Measurements from ENCODE around the gene SUCO. TPM values are rescaled to one million over a fixed set of nuclear protein-coding genes. Genes with fewer than 3 reads are reported as not detected.
"Not testable (repeated sequence)": the region's sequence is repeated elsewhere in the genome, so short reads cannot be mapped to it uniquely, and the experiment has no call there.

Gene SUCO
- total RNA-seq, 1 donor from 2014 or later, result 38.0 TPM

DNA sequence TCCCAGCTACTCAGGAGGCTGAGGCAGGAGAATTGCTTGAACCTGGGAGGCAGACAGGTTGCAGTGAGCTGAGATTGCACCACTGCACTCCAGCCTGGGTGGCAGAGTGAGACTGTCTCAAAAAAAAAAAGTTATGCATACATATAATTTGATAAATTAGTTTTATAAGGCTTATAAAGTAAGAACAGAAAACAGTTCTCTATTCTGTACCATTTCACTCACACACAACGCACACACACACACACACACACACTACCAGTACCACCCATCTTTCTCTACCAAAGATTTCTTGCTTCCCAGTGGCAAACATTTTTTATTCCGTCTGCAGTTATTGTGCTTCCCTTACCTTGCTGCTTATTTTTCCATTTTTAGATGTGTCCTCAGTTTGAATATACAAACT, 79.5 kb downstream of the SUCO start:
- H3K9me3 Mint-ChIP-seq, result peaks cover 16% of the 10 kb centered on the region
- no peak for DNase-seq
- no peaks in the 10 kb centered on the region for H3K27me3 Mint-ChIP-seq
- no peak overlapping the region for H3K4me3 Mint-ChIP-seq
- no peak overlapping the region for H3K27ac Mint-ChIP-seq
- peaks cover 39% of the 10 kb centered on the region for H3K36me3 Mint-ChIP-seq (ENCODE audit: low read depth)
- intact Hi-C loops (cut with micrococcal nuclease), result no loop called here
- peaks cover 9% of the 10 kb centered on the region for H3K4me1 Mint-ChIP-seq

DNA sequence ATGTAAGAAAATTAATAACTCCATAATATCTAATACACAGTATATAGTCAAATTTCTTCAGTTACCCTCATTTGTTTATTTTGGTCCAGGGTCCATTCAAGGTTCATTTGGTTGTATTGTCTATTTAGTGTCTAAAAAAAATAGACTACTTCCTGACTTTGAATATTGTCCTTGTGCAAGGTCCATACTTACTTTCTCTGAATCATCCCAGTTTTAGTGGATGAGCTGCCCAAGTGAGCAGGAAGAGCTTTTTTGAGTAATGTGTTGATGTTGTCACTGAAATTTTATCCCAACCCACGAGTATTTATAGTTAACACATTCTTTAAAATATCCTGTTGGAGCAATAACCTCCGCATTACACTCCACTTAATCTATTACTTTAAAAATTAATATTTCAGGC, 80.3 kb downstream of the SUCO start:
- Mint-ChIP-seq H3K9me3 (peaks cover 16% of the 10 kb centered on the region), H3K4me1 (peaks cover 9% of the 10 kb centered on the region), H3K27ac (no peak overlapping the region), H3K36me3 (ENCODE audit: low read depth) (peaks cover 37% of the 10 kb centered on the region), H3K4me3 (no peak overlapping the region), H3K27me3 (no peaks in the 10 kb centered on the region)
- no peak for DNase-seq
- intact Hi-C loops (cut with micrococcal nuclease), result no loop called here

DNA sequence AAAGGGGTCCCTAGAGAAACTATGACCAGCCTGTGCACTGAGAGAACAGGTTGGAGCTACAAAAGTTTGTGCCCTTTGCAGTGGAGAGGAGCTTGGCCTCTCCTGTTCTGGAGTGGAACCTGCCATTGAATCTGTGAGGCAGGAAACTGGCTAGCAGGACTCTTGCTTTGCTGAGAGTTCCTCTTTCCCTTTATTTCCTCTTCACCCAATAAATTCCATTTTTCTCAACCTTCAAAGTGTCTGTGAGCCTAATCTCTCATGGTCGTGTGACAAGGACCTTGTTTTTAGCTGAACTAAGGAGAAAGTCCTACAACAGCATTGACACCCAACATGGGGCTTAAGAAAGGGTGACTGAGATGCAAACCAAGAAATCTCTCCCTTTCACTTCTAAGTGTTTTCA, 83.2 kb downstream of the SUCO start:
- peaks cover 2% of the 10 kb centered on the region for H3K27me3 Mint-ChIP-seq
- DNase-seq, result no peak
- no peaks in the 10 kb centered on the region for H3K4me1 Mint-ChIP-seq
- intact Hi-C loops (cut with micrococcal nuclease), result no loop called here
- H3K4me3 Mint-ChIP-seq, result no peak overlapping the region
- H3K27ac Mint-ChIP-seq, result no peak overlapping the region
- H3K9me3 Mint-ChIP-seq, result peaks cover 17% of the 10 kb centered on the region
- peaks cover 23% of the 10 kb centered on the region for H3K36me3 Mint-ChIP-seq (ENCODE audit: low read depth)

DNA sequence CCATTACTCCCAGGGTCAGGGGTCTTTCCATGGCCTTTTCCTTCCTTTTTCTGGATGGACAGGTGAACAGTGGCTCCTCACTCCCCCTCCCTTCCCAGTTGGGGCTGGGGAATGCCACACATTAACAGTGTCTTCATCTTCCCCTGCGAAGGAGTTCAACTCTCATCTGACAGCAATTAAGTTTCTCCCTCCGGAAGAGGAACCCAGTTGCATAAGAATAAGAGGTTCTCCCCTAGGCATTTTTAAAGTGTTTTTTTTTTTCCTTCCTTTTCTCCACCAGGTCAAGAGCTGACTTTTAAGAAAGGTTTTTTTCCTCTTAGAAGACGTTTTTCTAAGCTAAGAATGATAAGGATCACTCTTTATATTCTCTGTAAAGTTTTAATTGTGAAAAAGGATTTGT, 83.7 kb downstream of the SUCO start:
- no peak overlapping the region for H3K4me3 Mint-ChIP-seq
- H3K27me3 Mint-ChIP-seq, result peaks cover 2% of the 10 kb centered on the region
- intact Hi-C loops (cut with micrococcal nuclease), result no loop called here
- H3K36me3 Mint-ChIP-seq (ENCODE audit: low read depth), result peaks cover 22% of the 10 kb centered on the region
- peaks cover 21% of the 10 kb centered on the region for H3K9me3 Mint-ChIP-seq
- H3K4me1 Mint-ChIP-seq, result no peaks in the 10 kb centered on the region
- no peak for DNase-seq
- H3K27ac Mint-ChIP-seq, result no peak overlapping the region

DNA sequence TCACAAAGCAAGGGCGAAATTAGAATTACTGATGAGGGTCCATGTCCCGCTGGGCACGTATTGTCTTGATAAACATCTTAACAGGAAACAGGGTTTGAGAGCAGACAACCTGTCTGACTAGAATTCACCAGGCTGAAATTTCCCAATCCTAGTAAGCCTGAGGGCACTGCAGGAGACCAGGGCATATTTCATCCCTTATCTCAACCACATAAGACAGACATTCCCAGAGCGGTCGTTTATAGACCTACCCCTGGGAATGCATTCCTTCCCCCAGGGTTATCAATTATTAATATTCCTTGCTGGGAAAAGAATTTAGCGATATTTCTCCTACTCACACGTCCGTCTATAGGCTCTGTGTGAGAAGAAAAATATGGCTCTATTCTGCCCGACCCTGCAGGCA, 87.7 kb downstream of the SUCO start:
- H3K27ac Mint-ChIP-seq; DNase-seq; intact Hi-C loops (cut with micrococcal nuclease); H3K4me1 Mint-ChIP-seq; H3K4me3 Mint-ChIP-seq: not testable (repeated sequence)
- Mint-ChIP-seq H3K36me3 (ENCODE audit: low read depth) (peaks cover 17% of the 10 kb centered on the region), H3K9me3 (peaks cover 32% of the 10 kb centered on the region), H3K27me3 (peaks cover 15% of the 10 kb centered on the region)

DNA sequence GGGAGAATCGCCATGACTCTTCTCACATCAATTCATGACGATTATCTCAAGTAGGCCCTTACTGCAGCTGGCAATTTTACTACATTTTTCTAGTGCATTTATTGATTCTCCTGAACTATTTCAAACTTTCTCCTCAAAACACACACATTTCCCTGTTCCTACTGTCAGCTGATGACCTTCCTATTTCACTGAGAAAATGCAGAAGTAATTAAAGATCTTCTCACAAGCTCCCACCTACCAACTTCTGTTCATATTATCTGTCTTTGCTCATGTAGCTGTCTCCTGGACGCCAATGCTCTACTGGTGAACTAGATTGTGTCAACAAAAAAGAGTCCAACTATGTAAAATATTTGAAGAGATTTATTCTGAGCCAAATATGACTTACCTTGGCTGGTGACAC, 89.6 kb downstream of the SUCO start:
- peaks cover 19% of the 10 kb centered on the region for H3K9me3 Mint-ChIP-seq
- intact Hi-C loops (cut with micrococcal nuclease), result no loop called here
- peaks cover 5% of the 10 kb centered on the region for H3K4me1 Mint-ChIP-seq
- no peak for DNase-seq
- H3K27ac Mint-ChIP-seq, result no peak overlapping the region
- peaks cover 24% of the 10 kb centered on the region for H3K27me3 Mint-ChIP-seq
- no peak overlapping the region for H3K4me3 Mint-ChIP-seq
- H3K36me3 Mint-ChIP-seq (ENCODE audit: low read depth), result peaks cover 11% of the 10 kb centered on the region

DNA sequence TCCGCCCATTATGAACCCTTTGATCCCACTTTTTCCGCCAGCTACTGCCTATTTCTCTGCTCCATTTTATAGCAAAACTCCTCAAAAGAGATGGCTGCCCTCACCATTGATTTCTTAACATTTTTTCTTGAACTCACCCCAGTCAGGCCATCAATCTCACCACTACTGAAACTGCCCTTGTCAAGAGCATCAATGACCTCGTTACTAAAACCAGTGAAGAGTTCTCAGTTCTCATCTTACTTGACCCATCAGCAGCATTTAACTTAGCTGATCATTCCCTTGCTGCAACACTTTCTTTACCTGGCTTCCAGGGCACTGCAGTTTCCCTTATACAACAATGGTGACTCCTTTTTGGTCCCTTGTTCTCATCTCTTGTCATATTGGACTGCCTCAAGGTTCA, 90.8 kb downstream of the SUCO start:
- H3K9me3 Mint-ChIP-seq, result peaks cover 19% of the 10 kb centered on the region
- DNase-seq, result no peak
- peaks cover 11% of the 10 kb centered on the region for H3K4me1 Mint-ChIP-seq
- intact Hi-C loops (cut with micrococcal nuclease), result no loop called here
- H3K4me3 Mint-ChIP-seq, result no peak overlapping the region
- H3K27ac Mint-ChIP-seq, result no peak overlapping the region
- peaks cover 24% of the 10 kb centered on the region for H3K27me3 Mint-ChIP-seq
- peaks cover 8% of the 10 kb centered on the region for H3K36me3 Mint-ChIP-seq (ENCODE audit: low read depth)

DNA sequence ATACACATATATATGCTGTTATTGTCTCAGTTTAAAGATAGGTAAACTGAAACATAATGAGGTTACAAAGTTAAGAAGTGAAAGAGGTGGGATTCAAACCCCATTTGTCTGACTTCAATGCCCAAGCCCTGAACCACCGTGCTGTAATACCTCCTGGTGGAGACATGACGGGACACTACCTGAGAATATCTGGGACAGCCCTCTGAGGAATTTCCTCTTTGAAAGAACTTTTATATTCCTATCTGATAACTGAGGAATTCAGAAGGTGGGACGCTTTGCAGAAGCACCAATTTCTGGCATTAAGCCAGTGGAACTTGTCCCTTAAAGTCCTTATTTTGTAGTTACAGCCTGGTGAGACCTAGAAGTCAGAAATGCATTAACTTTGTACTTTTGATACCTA, 93.9 kb downstream of the SUCO start:
- no peak for DNase-seq
- no peak overlapping the region for H3K4me3 Mint-ChIP-seq
- no peak overlapping the region for H3K27ac Mint-ChIP-seq
- H3K4me1 Mint-ChIP-seq, result peaks cover 33% of the 10 kb centered on the region
- intact Hi-C loops (cut with micrococcal nuclease), result loop anchor here (5.0 kb wide), 1 partner anchor 35 kb away; no protein-coding TSS in a partner anchor
- peaks cover 22% of the 10 kb centered on the region for H3K27me3 Mint-ChIP-seq
- peaks cover 14% of the 10 kb centered on the region for H3K9me3 Mint-ChIP-seq
- H3K36me3 Mint-ChIP-seq (ENCODE audit: low read depth), result peaks cover 2% of the 10 kb centered on the region

DNA sequence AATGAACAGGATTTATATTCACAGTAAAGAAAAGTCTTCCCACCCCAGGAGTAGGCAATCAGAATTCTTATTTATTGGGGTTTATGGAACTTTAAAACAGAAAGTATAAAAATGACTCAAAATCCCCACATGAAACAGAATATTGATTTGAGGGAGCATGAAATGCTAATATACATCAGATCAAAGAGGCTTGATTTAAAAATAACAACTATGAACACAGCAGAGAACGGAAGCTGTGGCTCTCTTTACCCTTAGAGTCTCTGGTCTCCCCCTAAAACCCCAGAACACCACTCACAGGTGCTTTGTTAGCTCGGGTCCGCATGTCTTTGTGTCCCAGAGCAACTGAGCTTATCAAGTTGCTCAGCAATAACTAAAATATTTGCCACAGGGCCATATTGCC, 94.8 kb downstream of the SUCO start:
- Mint-ChIP-seq H3K27me3 (peaks cover 20% of the 10 kb centered on the region), H3K9me3 (peaks cover 8% of the 10 kb centered on the region), H3K4me1 (peaks cover 39% of the 10 kb centered on the region), H3K4me3 (peak overlapping the region; percentile 4), H3K27ac (no peak overlapping the region), H3K36me3 (ENCODE audit: low read depth) (peaks cover under 1% of the 10 kb centered on the region)
- intact Hi-C loops (cut with micrococcal nuclease), result loop anchor here (5.0 kb wide), 1 partner anchor 35 kb away; no protein-coding TSS in a partner anchor
- DNase-seq, result peak; percentile 58

DNA sequence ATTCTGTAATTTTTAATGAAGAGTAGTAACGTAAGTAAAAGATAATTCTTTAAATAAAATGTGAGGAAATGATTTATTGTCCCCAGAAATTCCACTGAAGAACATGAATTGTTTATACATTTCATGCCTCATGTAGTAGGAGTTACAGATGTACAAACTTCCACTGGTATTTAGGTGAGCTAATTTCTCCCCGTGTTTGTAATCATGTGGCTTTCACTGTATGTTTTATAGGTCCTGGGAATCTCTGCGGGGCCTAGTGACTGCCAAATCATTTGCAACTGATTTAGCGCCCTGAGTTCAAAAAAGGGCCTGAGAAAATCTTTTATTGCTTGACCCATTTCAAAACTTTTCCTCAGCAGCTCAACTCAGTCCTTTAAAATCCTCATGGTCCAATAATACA, 95.5 kb downstream of the SUCO start:
- DNase-seq, result no peak
- intact Hi-C loops (cut with micrococcal nuclease), result loop anchor here (5.0 kb wide), 1 partner anchor 34 kb away; no protein-coding TSS in a partner anchor
- peaks cover 17% of the 10 kb centered on the region for H3K27me3 Mint-ChIP-seq
- H3K27ac Mint-ChIP-seq, result no peak overlapping the region
- peaks cover 5% of the 10 kb centered on the region for H3K9me3 Mint-ChIP-seq
- no peak overlapping the region for H3K4me3 Mint-ChIP-seq
- no peaks in the 10 kb centered on the region for H3K36me3 Mint-ChIP-seq (ENCODE audit: low read depth)
- peaks cover 39% of the 10 kb centered on the region for H3K4me1 Mint-ChIP-seq

DNA sequence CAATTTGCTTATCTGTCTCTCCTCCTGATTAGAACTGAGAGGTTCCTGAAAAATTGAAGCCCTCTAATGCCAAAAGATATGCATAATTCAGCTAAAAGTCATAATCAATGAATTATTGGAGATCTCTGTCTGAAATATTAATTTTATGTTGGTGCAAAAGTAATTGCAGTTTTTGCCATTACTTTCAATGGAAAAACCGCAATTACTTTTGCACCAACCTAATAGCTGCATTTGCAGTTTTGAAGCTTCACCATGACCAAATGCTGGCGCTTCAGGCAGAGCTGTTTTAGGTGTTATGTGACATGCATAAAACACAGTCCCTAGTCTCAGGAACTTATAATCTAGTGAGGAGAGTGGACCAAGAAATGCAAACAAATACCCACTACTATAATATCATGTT, 96.2 kb downstream of the SUCO start:
- Mint-ChIP-seq H3K4me1 (peaks cover 37% of the 10 kb centered on the region), H3K27ac (no peak overlapping the region), H3K27me3 (peaks cover 13% of the 10 kb centered on the region), H3K9me3 (no peaks in the 10 kb centered on the region), H3K36me3 (ENCODE audit: low read depth) (no peaks in the 10 kb centered on the region), H3K4me3 (no peak overlapping the region)
- no peak for DNase-seq
- intact Hi-C loops (cut with micrococcal nuclease), result loop anchor here (5.0 kb wide), 1 partner anchor 33 kb away; no protein-coding TSS in a partner anchor

DNA sequence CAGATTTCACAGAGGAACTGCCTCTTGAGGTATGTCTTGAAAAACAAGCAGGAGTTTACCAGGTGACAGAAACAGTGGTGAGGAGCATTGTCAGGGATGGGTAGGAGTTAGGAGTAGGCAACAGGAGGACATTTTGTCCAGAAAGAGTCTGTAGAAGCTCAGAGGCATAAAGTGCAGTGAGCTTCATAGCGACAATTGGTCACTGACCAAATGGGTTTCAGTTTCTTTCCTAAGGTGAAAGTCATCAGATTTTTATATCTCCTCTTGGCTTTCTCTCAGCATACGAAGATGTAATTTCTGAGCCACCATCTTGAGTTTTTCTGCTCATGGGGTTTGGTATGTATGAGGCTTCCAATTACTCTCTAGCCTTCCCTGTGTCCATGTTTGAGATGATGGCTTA, 96.7 kb downstream of the SUCO start:
- peaks cover 13% of the 10 kb centered on the region for H3K27me3 Mint-ChIP-seq

DNA sequence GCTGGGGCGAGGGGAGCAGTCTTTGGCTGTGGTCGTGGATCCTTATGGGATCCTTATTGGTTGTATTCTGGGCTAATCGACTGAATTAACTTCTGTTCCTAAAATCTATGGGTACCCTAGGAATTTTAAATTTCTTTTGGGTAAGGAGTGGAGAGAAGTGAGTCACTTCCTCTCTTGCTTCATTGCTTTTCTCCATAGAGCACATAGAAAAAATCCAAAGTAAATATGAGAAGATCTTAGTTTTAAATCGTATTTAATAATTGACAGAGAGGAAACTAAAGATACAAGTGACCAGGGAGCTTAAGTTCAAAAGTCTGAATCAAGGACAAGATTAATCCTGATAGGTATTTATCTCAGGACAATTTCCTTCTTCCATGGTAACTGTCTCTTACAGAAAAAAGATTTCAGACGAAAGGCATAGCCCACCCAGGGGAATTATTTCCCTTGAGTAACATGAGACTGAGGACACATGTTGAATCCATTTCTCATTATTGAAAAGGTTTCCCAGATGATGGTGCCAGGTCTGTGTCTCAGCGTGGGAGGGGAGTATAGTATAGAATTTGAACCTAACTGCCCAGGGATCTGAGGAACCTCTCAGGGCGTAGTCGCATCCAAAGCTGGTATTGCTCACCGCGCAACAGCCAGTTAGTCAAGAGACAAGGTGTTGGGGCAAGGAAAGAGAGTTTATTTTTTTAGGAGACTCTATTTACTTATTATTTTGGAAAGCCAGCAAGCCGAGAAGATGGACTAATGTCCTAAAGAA, 97.3 kb downstream of the SUCO start:
- Mint-ChIP-seq H3K9me3 (no peaks in the 10 kb centered on the region), H3K36me3 (ENCODE audit: low read depth) (no peaks in the 10 kb centered on the region), H3K4me1 (peaks cover 37% of the 10 kb centered on the region), H3K27me3 (peaks cover 13% of the 10 kb centered on the region), H3K27ac (peak overlapping the region; percentile 43), H3K4me3 (no peak overlapping the region)
- DNase-seq, result no peak
- intact Hi-C loops (cut with micrococcal nuclease), result loop anchor here (10.0 kb wide), 1 partner anchor 265 kb away; no protein-coding TSS in a partner anchor

More for the DNA sequence above, 96.7 kb downstream of the SUCO start:
- DNase-seq, result no peak
- no peak overlapping the region for H3K4me3 Mint-ChIP-seq
- H3K9me3 Mint-ChIP-seq, result no peaks in the 10 kb centered on the region
- H3K27ac Mint-ChIP-seq, result peak overlapping the region; percentile 43
- H3K4me1 Mint-ChIP-seq, result peaks cover 37% of the 10 kb centered on the region
- H3K36me3 Mint-ChIP-seq (ENCODE audit: low read depth), result no peaks in the 10 kb centered on the region
- intact Hi-C loops (cut with micrococcal nuclease), result loop anchor here (5.0 to 10.0 kb wide), 2 partner anchors 33 to 265 kb away; no protein-coding TSS in a partner anchor

DNA sequence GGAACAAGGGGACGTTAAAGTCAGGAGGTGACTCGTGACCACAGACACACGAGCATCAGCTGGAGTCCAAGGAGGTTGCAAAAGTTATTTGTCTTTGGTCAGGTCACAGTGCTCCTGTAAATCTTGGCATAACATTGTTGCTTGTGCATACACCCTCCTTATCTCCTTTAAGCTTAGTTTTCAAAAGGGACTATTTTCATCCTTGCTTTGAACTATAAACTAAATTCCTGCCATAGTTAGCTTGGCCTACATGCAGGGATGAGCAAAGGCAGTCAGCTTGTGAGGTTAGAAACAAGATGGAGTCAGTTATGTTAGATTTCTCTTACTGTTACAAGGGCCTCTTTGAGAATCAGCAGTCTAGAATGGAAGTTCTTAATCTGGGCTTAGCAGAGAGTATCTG, 97.9 kb downstream of the SUCO start:
- no peak for DNase-seq
- H3K27ac Mint-ChIP-seq, result no peak overlapping the region
- peaks cover 37% of the 10 kb centered on the region for H3K4me1 Mint-ChIP-seq
- intact Hi-C loops (cut with micrococcal nuclease), result loop anchor here (10.0 kb wide), 1 partner anchor 264 kb away; no protein-coding TSS in a partner anchor
- no peak overlapping the region for H3K4me3 Mint-ChIP-seq
- H3K36me3 Mint-ChIP-seq (ENCODE audit: low read depth), result no peaks in the 10 kb centered on the region
- H3K27me3 Mint-ChIP-seq, result peaks cover 11% of the 10 kb centered on the region
- H3K9me3 Mint-ChIP-seq, result no peaks in the 10 kb centered on the region

All from activated CD4-positive, alpha-beta T cell treated with anti-CD3 and anti-CD28 coated beads, Interleukin-2, amount 10 ng/mL, durations not matched to agents 24 days and 14 days (primary cell).